Measurements from ENCODE around the gene PXDN.

GRCh38 chr2:1623906-1624445 is 120.3 kb downstream of the PXDN start:
- TF ChIP-seq POLR2A (IDR thresholded peaks at IDR 0.05) (no peak), EP300 (IDR thresholded peaks at IDR 0.05; ENCODE audit: low read depth) (no peak), CTCF (IDR thresholded peaks at IDR 0.05) (no peak), POLR2AphosphoS5 (IDR thresholded peaks at IDR 0.05) (no peak)
